Measurements from ENCODE around the gene FHIT. TPM values are rescaled to one million over a fixed set of nuclear protein-coding genes. Genes with fewer than 3 reads are reported as not detected.

FHIT gene
- polyA plus RNA-seq, 1 of the 3 experiments (the other 2 are of a cell fraction): 0.41 TPM

GRCh38 chr3:59811160-59811559 lies 1440.1 kb downstream of the FHIT start:
- no peak overlapping the region for H2AFZ ChIP-seq (ENCODE audit: low read depth)
- H3K79me2 ChIP-seq (ENCODE audit: insufficient read depth): no peaks in the 10 kb centered on the region
- no peak overlapping the region for H3K9ac ChIP-seq
- no peak for DNase-seq
- TF ChIP-seq IRF3 (IDR thresholded peaks at IDR 0.05; ENCODE audit: low read depth, low read length) (no peak), YY1 (IDR thresholded peaks at IDR 0.05; ENCODE audit: low read depth) (no peak), REST (IDR thresholded peaks at IDR 0.05; ENCODE audit: low read depth, low read length) (no peak), POLR2AphosphoS5 (IDR thresholded peaks at IDR 0.05; ENCODE audit: low read depth, low read length) (no peak), RXRA (IDR thresholded peaks at IDR 0.05; ENCODE audit: borderline replicate concordance, low read depth) (no peak), FOXM1 (IDR thresholded peaks at IDR 0.05; ENCODE audit: low read depth) (no peak), NRF1 (IDR thresholded peaks at IDR 0.05; ENCODE audit: low read depth, low read length) (no peak)
- H3K36me3 ChIP-seq (replicated peaks in 1 of 2; ENCODE audit: control insufficient read depth in 1 of 2, insufficient read depth in 2 of 2, low read length in 1 of 2): no peaks in the 10 kb centered on the region
- no peak overlapping the region for H3K4me3 ChIP-seq (ENCODE audit: low read depth in 2 of 2, low read length in 1 of 2)
- CTCF ChIA-PET: interaction anchor here (0.8 to 7.3 kb wide), 3 partner anchors 235 to 824 kb away, joined by 3 to 91 read pairs (median 4); no protein-coding TSS in a partner anchor
- H3F3A ChIP-seq (replicated peaks; ENCODE audit: insufficient read depth): no peaks in the 10 kb centered on the region
- H3K27ac ChIP-seq (ENCODE audit: low read depth in 2 of 2, low read length in 1 of 2): no peak overlapping the region
- H3K4me2 ChIP-seq: no peak overlapping the region
- 64% methylated on average over 2 of the region's 2 CpGs for WGBS (ENCODE audit: low lambda C conversion rate)
- H3K9me3 ChIP-seq: no peaks in the 10 kb centered on the region
- H4K20me1 ChIP-seq (ENCODE audit: insufficient read depth): no peaks in the 10 kb centered on the region
- POLR2A ChIA-PET: no interaction called here
- H3K4me1 ChIP-seq (ENCODE audit: control insufficient read depth in 1 of 2, insufficient read depth in 2 of 2, low read depth in 1 of 2, low read length in 1 of 2): peaks cover 7 to 27% of the 10 kb centered on the region in 2 experiments; a peak in 3 of 4 replicates
- no peaks in the 10 kb centered on the region for H3K9me2 ChIP-seq
- H3K27me3 ChIP-seq (ENCODE audit: insufficient read depth): no peaks in the 10 kb centered on the region

- ChIA-PET POLR2A (no interaction called here), CTCF (interaction anchor here (0.8 to 7.3 kb wide), 15 partner anchors 10 to 1170 kb away, joined by 3 to 91 read pairs (median 5); no protein-coding TSS in a partner anchor)
- no peak for DNase-seq
- Histone ChIP-seq H3K9ac (no peak overlapping the region), H3K9me2 (no peaks in the 10 kb centered on the region), H3F3A (replicated peaks; ENCODE audit: insufficient read depth) (no peaks in the 10 kb centered on the region), H3K79me2 (ENCODE audit: insufficient read depth) (no peaks in the 10 kb centered on the region), H3K4me1 (ENCODE audit: control insufficient read depth in 1 of 2, insufficient read depth in 2 of 2, low read depth in 1 of 2, low read length in 1 of 2) (peaks cover 7 to 27% of the 10 kb centered on the region in 2 experiments; a peak in 3 of 4 replicates), H3K9me3 (no peaks in the 10 kb centered on the region), H4K20me1 (ENCODE audit: insufficient read depth) (no peaks in the 10 kb centered on the region), H3K36me3 (replicated peaks in 1 of 2; ENCODE audit: control insufficient read depth in 1 of 2, insufficient read depth in 2 of 2, low read length in 1 of 2) (no peaks in the 10 kb centered on the region), H3K27ac (ENCODE audit: low read depth in 2 of 2, low read length in 1 of 2) (no peak overlapping the region), H3K4me2 (no peak overlapping the region), H3K27me3 (ENCODE audit: insufficient read depth) (no peaks in the 10 kb centered on the region), H2AFZ (ENCODE audit: low read depth) (no peak overlapping the region), H3K4me3 (ENCODE audit: low read depth in 2 of 2, low read length in 1 of 2) (no peak overlapping the region)
- WGBS (ENCODE audit: low lambda C conversion rate): 88% methylated on average over 2 of the region's 2 CpGs
- TF ChIP-seq USF2 (IDR thresholded peaks at IDR 0.05; ENCODE audit: borderline replicate concordance, low read depth, low read length): no peak
Observed at GRCh38 chr3:59810606-59811005, 1440.6 kb downstream of the FHIT start.
